ENCODE data around the gene OGFR.

Gene OGFR

DNA sequence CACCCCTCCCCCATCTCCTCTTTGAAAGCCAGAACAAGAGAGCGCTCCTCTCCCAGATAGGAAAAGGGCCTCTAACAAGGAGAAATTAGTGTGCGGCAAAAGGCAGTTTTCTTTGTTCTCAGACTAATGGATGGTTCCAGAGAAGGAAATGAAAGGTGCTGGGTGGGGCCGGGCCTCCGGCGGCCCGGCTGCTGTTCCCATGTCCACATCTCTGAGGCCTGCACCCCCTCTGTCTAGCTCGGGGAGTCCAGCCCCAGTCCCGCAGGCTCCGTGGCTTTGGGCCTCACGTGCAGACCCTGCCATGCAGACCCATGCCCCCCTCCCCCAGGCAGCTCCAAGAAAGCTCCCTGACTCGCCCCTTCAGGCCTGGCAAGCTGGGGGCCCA lies 44.2 kb upstream of the OGFR start:
- H3K27me3 ChIP-seq = no peaks in the 10 kb centered on the region
- no peaks in the 10 kb centered on the region for H3K4me1 ChIP-seq
- no peaks in the 10 kb centered on the region for H3K9me3 ChIP-seq
- no peaks in the 10 kb centered on the region for H3K36me3 ChIP-seq
- no peak for DNase-seq
- H3K4me3 ChIP-seq (ENCODE audit: low read depth, low read length) = no peak overlapping the region
- TF ChIP-seq, protein P1, sequence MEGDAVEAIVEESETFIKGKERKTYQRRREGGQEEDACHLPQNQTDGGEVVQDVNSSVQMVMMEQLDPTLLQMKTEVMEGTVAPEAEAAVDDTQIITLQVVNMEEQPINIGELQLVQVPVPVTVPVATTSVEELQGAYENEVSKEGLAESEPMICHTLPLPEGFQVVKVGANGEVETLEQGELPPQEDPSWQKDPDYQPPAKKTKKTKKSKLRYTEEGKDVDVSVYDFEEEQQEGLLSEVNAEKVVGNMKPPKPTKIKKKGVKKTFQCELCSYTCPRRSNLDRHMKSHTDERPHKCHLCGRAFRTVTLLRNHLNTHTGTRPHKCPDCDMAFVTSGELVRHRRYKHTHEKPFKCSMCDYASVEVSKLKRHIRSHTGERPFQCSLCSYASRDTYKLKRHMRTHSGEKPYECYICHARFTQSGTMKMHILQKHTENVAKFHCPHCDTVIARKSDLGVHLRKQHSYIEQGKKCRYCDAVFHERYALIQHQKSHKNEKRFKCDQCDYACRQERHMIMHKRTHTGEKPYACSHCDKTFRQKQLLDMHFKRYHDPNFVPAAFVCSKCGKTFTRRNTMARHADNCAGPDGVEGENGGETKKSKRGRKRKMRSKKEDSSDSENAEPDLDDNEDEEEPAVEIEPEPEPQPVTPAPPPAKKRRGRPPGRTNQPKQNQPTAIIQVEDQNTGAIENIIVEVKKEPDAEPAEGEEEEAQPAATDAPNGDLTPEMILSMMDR (IDR thresholded peaks at IDR 0.05; ENCODE audit: low read depth, low read length) = no peak

DNA sequence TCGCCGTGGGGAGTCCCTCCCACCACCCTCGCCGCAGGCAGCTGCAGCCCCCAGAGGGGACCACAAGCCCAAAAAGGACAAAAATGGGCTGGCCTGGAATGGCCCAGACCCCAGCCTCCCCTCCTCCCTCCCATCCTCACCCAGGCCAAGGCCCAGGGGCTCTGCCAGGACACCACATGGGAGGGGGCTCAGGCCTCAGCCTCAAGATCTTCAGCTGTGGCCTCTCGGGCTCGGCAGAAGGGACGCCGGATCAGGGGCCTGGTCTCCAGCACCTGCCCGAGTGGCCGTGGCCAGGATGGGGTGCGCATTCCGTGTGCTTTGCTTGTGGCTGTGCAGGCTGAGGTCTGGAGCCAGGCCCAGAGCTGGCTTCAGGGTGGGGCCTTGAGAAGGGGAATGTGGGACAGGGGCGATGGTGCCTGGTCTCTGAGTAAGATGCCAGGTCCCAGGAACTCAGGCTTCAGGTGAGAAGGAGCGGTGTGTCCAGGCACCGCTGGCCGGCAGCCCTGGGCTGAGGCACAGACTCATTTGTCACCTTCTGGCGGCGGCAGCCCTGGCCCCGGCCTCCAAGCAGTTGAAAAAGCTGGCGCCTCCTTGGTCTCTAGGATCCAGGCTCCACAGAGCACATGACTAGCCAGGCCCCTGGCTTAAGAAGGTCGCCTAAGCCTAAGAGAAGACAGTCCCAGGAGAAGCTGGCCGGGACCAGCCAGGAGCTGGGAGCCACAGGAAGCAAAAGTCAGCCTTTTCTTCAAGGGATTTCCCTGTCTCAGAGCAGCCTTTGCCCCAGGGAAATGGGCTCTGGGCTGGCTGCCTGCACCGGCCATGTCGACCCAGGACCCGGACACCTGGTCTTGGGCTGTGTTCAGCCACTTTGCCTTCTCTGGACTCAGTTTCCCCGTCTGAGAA lies 43.5 kb upstream of the OGFR start:
- TF ChIP-seq, protein P1 (IDR thresholded peaks at IDR 0.05; ENCODE audit: low read depth, low read length) = no peak
- H3K4me1 ChIP-seq = no peaks in the 10 kb centered on the region
- no peaks in the 10 kb centered on the region for H3K9me3 ChIP-seq
- no peak overlapping the region for H3K4me3 ChIP-seq (ENCODE audit: low read depth, low read length)
- no peak for DNase-seq
- H3K27me3 ChIP-seq = no peaks in the 10 kb centered on the region
- no peaks in the 10 kb centered on the region for H3K36me3 ChIP-seq

DNA sequence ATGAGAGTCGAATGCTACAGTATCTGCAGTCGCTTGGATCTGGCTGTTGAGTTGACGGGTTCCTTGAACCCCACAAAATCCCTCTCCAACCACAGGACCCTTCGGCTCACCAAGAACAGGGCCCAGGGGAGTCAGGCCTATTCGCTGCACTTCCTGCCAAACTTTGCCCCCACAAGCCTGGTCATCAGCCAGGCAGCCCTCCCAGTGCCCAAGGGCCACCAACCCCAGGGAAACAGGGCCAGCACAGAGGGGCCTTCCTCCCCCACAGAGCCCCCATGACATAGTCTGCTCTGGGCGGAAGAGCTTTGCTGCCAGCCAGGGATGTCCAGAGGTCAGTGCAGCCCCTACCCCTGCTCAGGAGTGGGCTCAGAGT lies 42.9 kb upstream of the OGFR start:
- Histone ChIP-seq H3K27me3 (no peaks in the 10 kb centered on the region), H3K4me1 (peaks cover 4% of the 10 kb centered on the region), H3K9me3 (no peaks in the 10 kb centered on the region), H3K4me3 (ENCODE audit: low read depth, low read length) (no peak overlapping the region), H3K36me3 (no peaks in the 10 kb centered on the region)
- TF ChIP-seq, protein P1 (IDR thresholded peaks at IDR 0.05; ENCODE audit: low read depth, low read length) = no peak
- DNase-seq = no peak

DNA sequence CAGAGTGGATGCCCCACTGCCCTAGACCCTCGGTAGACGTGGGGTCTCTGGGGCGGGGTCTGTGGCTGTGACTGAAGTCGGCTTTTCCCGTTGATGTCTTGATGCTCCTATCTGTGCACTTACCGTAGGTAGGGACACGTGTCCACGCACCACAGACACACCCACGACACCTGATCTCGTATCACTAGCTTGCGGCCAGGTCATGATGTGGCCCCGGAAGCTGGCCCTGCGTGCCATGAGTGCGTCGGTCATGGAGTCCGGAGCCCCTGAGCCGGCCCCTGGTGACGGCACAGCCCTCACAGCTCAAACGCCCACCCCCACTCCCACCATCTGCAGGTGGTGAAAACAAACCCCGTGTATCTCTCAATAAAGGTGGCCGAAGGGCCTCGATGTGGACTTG lies 42.3 kb upstream of the OGFR start:
- H3K4me1 ChIP-seq = peaks cover 4% of the 10 kb centered on the region
- no peaks in the 10 kb centered on the region for H3K27me3 ChIP-seq
- no peaks in the 10 kb centered on the region for H3K36me3 ChIP-seq
- H3K9me3 ChIP-seq = no peaks in the 10 kb centered on the region
- no peak for DNase-seq
- no peak overlapping the region for H3K4me3 ChIP-seq (ENCODE audit: low read depth, low read length)
- TF ChIP-seq, protein P1 (IDR thresholded peaks at IDR 0.05; ENCODE audit: low read depth, low read length) = no peak

DNA sequence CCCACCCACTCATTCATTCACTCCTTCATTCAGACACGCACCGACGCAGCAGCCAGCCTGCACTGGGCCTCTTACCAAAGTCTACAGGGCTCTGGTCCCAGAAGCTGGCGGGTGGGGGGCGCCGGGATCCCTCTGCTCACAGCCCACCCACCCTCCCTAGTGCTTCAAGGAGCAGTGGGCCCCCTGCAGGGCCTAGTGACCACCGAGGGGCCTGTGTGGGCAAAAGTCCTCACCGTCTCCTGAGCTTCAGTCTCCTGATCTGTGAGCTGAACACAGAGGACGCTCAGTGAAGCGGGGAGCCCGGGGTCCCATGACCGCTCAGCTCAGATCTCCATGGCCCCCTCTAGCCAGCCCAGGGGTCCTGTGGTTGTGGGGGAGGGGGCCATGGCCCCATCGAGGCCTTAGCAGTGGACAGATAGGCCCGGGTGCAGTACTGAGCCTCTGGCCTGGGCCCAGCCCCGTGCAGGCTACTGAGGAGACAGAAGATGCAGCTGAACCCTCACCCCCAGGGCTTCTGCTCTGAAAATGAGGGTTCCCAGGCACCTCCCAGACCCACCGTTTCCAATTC lies 41.8 kb upstream of the OGFR start:
- DNase-seq = no peak
- TF ChIP-seq, protein P1 (IDR thresholded peaks at IDR 0.05; ENCODE audit: low read depth, low read length) = no peak
- Histone ChIP-seq H3K4me3 (ENCODE audit: low read depth, low read length) (no peak overlapping the region), H3K4me1 (peaks cover 4% of the 10 kb centered on the region), H3K36me3 (no peaks in the 10 kb centered on the region), H3K27me3 (no peaks in the 10 kb centered on the region), H3K9me3 (no peaks in the 10 kb centered on the region)

DNA sequence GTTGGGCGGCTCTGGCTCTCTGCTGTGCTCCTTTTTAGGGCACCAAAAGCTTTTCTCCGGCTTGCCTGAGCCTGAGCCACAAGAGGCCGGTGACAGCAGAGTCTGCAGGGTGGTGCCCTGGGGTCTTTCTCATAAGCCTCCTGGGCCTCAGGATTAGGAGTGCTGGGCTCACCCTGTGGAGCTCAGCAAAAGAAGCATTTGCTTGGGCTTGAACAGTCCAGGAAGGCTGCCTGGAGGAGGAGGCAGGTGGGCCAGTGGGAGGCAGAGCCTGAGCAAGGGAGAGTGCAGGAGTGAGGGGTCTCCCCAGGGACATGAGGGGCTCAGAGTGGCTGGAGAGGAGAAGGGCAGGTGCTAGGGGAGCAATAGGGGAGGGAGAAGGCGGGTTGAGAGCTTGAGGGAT lies 41.2 kb upstream of the OGFR start:
- no peak overlapping the region for H3K4me3 ChIP-seq (ENCODE audit: low read depth, low read length)
- no peaks in the 10 kb centered on the region for H3K36me3 ChIP-seq
- no peaks in the 10 kb centered on the region for H3K27me3 ChIP-seq
- H3K4me1 ChIP-seq = peaks cover 4% of the 10 kb centered on the region
- TF ChIP-seq, protein P1 (IDR thresholded peaks at IDR 0.05; ENCODE audit: low read depth, low read length) = no peak
- no peak for DNase-seq
- no peaks in the 10 kb centered on the region for H3K9me3 ChIP-seq
